ENCODE results near the gene DNAH8.

The DNAH8 gene

GRCh38 chr6:39005774-39006173 lies 290.7 kb downstream of the DNAH8 start:
- no peaks in the 10 kb centered on the region for H3K27me3 ChIP-seq (ENCODE audit: insufficient read depth, low read depth)
- H2AFZ ChIP-seq (ENCODE audit: low read depth), result no peak overlapping the region

GRCh38 chr6:39007575-39007974 lies 292.5 kb downstream of the DNAH8 start:
- Histone ChIP-seq H3K4me2 (no peak overlapping the region), H3K4me3 (IDR thresholded peaks at IDR 0.05; ENCODE audit: insufficient read depth, low read depth, low read length) (no peak overlapping the region), H3K9ac (no peak overlapping the region), H3K27me3 (ENCODE audit: insufficient read depth, low read depth) (no peaks in the 10 kb centered on the region), H3K27ac (no peak overlapping the region), H2AFZ (ENCODE audit: low read depth) (no peak overlapping the region), H4K20me1 (ENCODE audit: insufficient read depth) (no peaks in the 10 kb centered on the region), H3K79me2 (ENCODE audit: insufficient read depth, low read depth) (no peaks in the 10 kb centered on the region), H3K36me3 (ENCODE audit: insufficient read depth) (no peaks in the 10 kb centered on the region), H3K4me1 (ENCODE audit: low read depth, poor library complexity, severe bottlenecking) (no peaks in the 10 kb centered on the region)
- TF ChIP-seq, protein P1, sequence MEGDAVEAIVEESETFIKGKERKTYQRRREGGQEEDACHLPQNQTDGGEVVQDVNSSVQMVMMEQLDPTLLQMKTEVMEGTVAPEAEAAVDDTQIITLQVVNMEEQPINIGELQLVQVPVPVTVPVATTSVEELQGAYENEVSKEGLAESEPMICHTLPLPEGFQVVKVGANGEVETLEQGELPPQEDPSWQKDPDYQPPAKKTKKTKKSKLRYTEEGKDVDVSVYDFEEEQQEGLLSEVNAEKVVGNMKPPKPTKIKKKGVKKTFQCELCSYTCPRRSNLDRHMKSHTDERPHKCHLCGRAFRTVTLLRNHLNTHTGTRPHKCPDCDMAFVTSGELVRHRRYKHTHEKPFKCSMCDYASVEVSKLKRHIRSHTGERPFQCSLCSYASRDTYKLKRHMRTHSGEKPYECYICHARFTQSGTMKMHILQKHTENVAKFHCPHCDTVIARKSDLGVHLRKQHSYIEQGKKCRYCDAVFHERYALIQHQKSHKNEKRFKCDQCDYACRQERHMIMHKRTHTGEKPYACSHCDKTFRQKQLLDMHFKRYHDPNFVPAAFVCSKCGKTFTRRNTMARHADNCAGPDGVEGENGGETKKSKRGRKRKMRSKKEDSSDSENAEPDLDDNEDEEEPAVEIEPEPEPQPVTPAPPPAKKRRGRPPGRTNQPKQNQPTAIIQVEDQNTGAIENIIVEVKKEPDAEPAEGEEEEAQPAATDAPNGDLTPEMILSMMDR (conservative IDR thresholded peaks at IDR 0.05; ENCODE audit: low read depth, low read length), result no peak

More at GRCh38 chr6:39005774-39006173, 290.7 kb downstream of the DNAH8 start:
- no peaks in the 10 kb centered on the region for H3K79me2 ChIP-seq (ENCODE audit: insufficient read depth, low read depth)
- no peak overlapping the region for H3K27ac ChIP-seq
- H4K20me1 ChIP-seq (ENCODE audit: insufficient read depth), result no peaks in the 10 kb centered on the region
- no peak overlapping the region for H3K4me3 ChIP-seq (IDR thresholded peaks at IDR 0.05; ENCODE audit: insufficient read depth, low read depth, low read length)
- TF ChIP-seq, protein P1 (conservative IDR thresholded peaks at IDR 0.05; ENCODE audit: low read depth, low read length), result no peak
- H3K4me1 ChIP-seq (ENCODE audit: low read depth, poor library complexity, severe bottlenecking), result no peaks in the 10 kb centered on the region
- no peak overlapping the region for H3K4me2 ChIP-seq
- H3K9ac ChIP-seq, result no peak overlapping the region
- no peaks in the 10 kb centered on the region for H3K36me3 ChIP-seq (ENCODE audit: insufficient read depth)

DNA sequence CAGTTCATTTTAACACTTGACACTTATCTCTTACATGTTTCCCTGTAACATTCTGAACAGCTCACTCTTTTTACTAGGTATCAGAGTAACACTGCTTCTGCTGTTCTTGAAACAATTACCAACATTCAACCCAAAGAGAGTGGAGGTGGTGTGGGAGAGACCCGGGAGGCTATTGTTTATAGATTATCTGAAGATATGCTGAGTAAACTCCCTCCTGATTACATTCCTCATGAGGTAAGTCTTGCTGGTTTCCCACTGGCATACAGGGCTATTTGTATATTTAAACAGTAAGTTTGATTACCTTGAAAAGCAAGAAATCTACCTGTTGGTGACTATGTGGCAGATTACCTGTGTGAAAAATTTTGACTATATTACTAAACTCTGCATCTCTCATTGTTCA lies 293.6 kb downstream of the DNAH8 start:
- no peaks in the 10 kb centered on the region for H3K79me2 ChIP-seq (ENCODE audit: insufficient read depth, low read depth)
- no peaks in the 10 kb centered on the region for H3K36me3 ChIP-seq (ENCODE audit: insufficient read depth)
- no peak overlapping the region for H3K4me2 ChIP-seq
- TF ChIP-seq, protein P1 (conservative IDR thresholded peaks at IDR 0.05; ENCODE audit: low read depth, low read length), result no peak
- no peak overlapping the region for H2AFZ ChIP-seq (ENCODE audit: low read depth)
- no peak overlapping the region for H3K9ac ChIP-seq
- no peaks in the 10 kb centered on the region for H3K27me3 ChIP-seq (ENCODE audit: insufficient read depth, low read depth)
- H4K20me1 ChIP-seq (ENCODE audit: insufficient read depth), result no peaks in the 10 kb centered on the region
- H3K4me1 ChIP-seq (ENCODE audit: low read depth, poor library complexity, severe bottlenecking), result no peaks in the 10 kb centered on the region
- no peak overlapping the region for H3K4me3 ChIP-seq (IDR thresholded peaks at IDR 0.05; ENCODE audit: insufficient read depth, low read depth, low read length)
- no peak overlapping the region for H3K27ac ChIP-seq

DNA sequence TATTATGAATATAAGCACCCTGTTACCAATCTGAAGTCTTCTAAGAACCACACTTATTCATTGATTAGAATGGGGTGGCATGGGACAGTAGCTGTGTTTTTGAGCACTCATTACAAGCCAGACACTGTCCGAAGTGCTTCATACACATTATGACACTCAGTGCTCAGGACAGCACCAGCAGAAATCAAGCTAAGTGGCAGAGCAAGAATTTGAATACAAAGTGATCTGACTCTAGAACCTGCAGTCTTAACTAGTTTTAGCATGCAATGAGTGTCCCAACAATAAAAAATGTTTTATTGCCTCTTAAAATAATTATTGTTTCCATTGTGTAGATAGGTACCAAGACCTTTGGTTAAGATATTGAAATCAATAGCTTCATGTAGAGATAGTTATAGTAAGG lies 294.4 kb downstream of the DNAH8 start:
- no peaks in the 10 kb centered on the region for H3K4me1 ChIP-seq (ENCODE audit: low read depth, poor library complexity, severe bottlenecking)
- H3K27me3 ChIP-seq (ENCODE audit: insufficient read depth, low read depth), result no peaks in the 10 kb centered on the region
- no peak overlapping the region for H2AFZ ChIP-seq (ENCODE audit: low read depth)
- no peak overlapping the region for H3K27ac ChIP-seq
- H3K36me3 ChIP-seq (ENCODE audit: insufficient read depth), result no peaks in the 10 kb centered on the region
- TF ChIP-seq, protein P1 (conservative IDR thresholded peaks at IDR 0.05; ENCODE audit: low read depth, low read length), result no peak
- no peaks in the 10 kb centered on the region for H4K20me1 ChIP-seq (ENCODE audit: insufficient read depth)
- no peak overlapping the region for H3K9ac ChIP-seq
- H3K79me2 ChIP-seq (ENCODE audit: insufficient read depth, low read depth), result no peaks in the 10 kb centered on the region
- H3K4me3 ChIP-seq (IDR thresholded peaks at IDR 0.05; ENCODE audit: insufficient read depth, low read depth, low read length), result no peak overlapping the region
- H3K4me2 ChIP-seq, result no peak overlapping the region

Data from KMS-11 (cell line).